A673 (cell line): ENCODE results near the gene GGA3.

Experiments used
- EZH2 ChIP-seq: fragments of 200-600 bp; sonication (generic); IDR thresholded peaks from 2 replicates; pipeline ENCODE4 v1.6.1; 2017; ENCODE audit warnings: borderline replicate concordance, low read depth, mild to moderate bottlenecking, mixed read lengths, antibody characterized with exemption, low read length; ENCODE audit not compliant: poor library complexity, severe bottlenecking
- TF ChIP-seq, protein P1 (sequence below): fragments of 300-800, 200-600 bp; sonication (generic); conservative IDR thresholded peaks from 2 replicates; pipeline ENCODE4 v1.5.1; 2017; ENCODE audit warnings: low read depth, mild to moderate bottlenecking, antibody characterized with exemption, low read length, moderate library complexity, mixed read lengths

DNA sequence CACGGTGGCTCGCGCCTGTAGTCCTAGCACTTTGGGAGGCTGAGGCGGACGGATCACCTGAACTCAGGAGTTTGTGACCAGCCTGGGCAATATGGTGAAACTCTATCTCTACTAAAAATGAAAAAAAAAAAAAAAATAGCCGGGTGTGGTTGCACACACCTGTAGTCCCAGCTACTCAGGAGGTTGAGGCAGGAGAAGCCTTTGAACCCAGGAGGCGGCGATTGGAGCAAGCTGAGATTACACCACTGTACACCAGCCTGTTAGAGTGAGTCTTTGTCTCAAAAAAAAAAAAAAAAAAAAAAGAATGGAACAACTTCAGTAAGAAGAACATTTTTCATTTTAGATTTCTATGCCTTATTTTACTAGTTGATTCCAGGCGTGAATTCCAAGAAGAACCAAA lies 53.2 kb downstream of the GGA3 start:
- TF ChIP-seq, protein P1, sequence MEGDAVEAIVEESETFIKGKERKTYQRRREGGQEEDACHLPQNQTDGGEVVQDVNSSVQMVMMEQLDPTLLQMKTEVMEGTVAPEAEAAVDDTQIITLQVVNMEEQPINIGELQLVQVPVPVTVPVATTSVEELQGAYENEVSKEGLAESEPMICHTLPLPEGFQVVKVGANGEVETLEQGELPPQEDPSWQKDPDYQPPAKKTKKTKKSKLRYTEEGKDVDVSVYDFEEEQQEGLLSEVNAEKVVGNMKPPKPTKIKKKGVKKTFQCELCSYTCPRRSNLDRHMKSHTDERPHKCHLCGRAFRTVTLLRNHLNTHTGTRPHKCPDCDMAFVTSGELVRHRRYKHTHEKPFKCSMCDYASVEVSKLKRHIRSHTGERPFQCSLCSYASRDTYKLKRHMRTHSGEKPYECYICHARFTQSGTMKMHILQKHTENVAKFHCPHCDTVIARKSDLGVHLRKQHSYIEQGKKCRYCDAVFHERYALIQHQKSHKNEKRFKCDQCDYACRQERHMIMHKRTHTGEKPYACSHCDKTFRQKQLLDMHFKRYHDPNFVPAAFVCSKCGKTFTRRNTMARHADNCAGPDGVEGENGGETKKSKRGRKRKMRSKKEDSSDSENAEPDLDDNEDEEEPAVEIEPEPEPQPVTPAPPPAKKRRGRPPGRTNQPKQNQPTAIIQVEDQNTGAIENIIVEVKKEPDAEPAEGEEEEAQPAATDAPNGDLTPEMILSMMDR = no peak
- TF ChIP-seq EZH2 = no peak
